Liver (tissue), 4 donors: ENCODE data around the gene USP17L19. TPM values are rescaled to one million over a fixed set of nuclear protein-coding genes. Genes with fewer than 3 reads are reported as not detected.

Experiments
- polyA plus RNA-seq, 2 donors: library from polyadenylated mRNA; stranded (reverse) in 1 of 2; unstranded in 1 of 2; fragments of 200-250 nt in 1 of 2; fragments of >200 nt in 1 of 2; fragmentation: Nextera tagmentation in 1 of 2; extraction: Ambion mirVana in 1 of 2; gene quantifications; one replicate each; pipeline versions ENCODE4 v1.2.1 to v1.2.3, GENCODE V29; 2013 to 2015
- total RNA-seq, 2 donors: library from RNA; depleted of rRNA; stranded (reverse); fragments of >200 nt; gene quantifications; one replicate each; pipeline ENCODE4 v1.2.3, GENCODE V29; 2014
- donor health status: healthy.
- donor health status: healthy.
- donor health status: healthy.

USP17L19 gene
- total and polyA plus RNA-seq, 4 donors, result not detected

Other genes with a start within 250 kb of the USP17L19 start
- gene FAM90A26, start 83.0 kb upstream of the USP17L19 start, total RNA-seq, result not detected
- not detected for gene FAM90A26, start 83.0 kb upstream of the USP17L19 start, polyA plus RNA-seq
- gene USP17L10, start 42.7 kb upstream of the USP17L19 start, total RNA-seq, result not detected
- gene USP17L10, start 42.7 kb upstream of the USP17L19 start, polyA plus RNA-seq, result not detected
- gene USP17L11, start 38.0 kb upstream of the USP17L19 start, total RNA-seq, result not detected
- gene USP17L11, start 38.0 kb upstream of the USP17L19 start, polyA plus RNA-seq, result not detected
- not detected for gene USP17L12, start 33.2 kb upstream of the USP17L19 start, total RNA-seq
- not detected for gene USP17L12, start 33.2 kb upstream of the USP17L19 start, polyA plus RNA-seq
- not detected for gene USP17L13, start 28.5 kb upstream of the USP17L19 start, total RNA-seq
- gene USP17L13, start 28.5 kb upstream of the USP17L19 start, polyA plus RNA-seq, result not detected
- gene USP17L15, start 19.0 kb upstream of the USP17L19 start, total RNA-seq, result not detected
- not detected for gene USP17L15, start 19.0 kb upstream of the USP17L19 start, polyA plus RNA-seq
- gene USP17L17, start 9.5 kb upstream of the USP17L19 start, total RNA-seq, result not detected
- gene USP17L17, start 9.5 kb upstream of the USP17L19 start, polyA plus RNA-seq, result not detected
- gene USP17L18, start 4.7 kb upstream of the USP17L19 start, total RNA-seq, result not detected
- not detected for gene USP17L18, start 4.7 kb upstream of the USP17L19 start, polyA plus RNA-seq
- gene USP17L20, start 4.7 kb downstream of the USP17L19 start, total RNA-seq, result not detected
- not detected for gene USP17L20, start 4.7 kb downstream of the USP17L19 start, polyA plus RNA-seq
- not detected for gene USP17L21, start 9.5 kb downstream of the USP17L19 start, total RNA-seq
- not detected for gene USP17L21, start 9.5 kb downstream of the USP17L19 start, polyA plus RNA-seq
- not detected for gene USP17L22, start 14.2 kb downstream of the USP17L19 start, total RNA-seq
- not detected for gene USP17L22, start 14.2 kb downstream of the USP17L19 start, polyA plus RNA-seq
- gene USP17L24, start 71.8 kb downstream of the USP17L19 start, total RNA-seq, result not detected
- not detected for gene USP17L24, start 71.8 kb downstream of the USP17L19 start, polyA plus RNA-seq
- not detected for gene USP17L25, start 76.5 kb downstream of the USP17L19 start, total RNA-seq
- not detected for gene USP17L25, start 76.5 kb downstream of the USP17L19 start, polyA plus RNA-seq
- gene USP17L26, start 81.3 kb downstream of the USP17L19 start, total RNA-seq, result not detected
- gene USP17L26, start 81.3 kb downstream of the USP17L19 start, polyA plus RNA-seq, result not detected
- not detected for gene USP17L5, start 86.0 kb downstream of the USP17L19 start, total RNA-seq
- gene USP17L5, start 86.0 kb downstream of the USP17L19 start, polyA plus RNA-seq, result not detected
- gene USP17L27, start 90.8 kb downstream of the USP17L19 start, total RNA-seq, result not detected
- gene USP17L27, start 90.8 kb downstream of the USP17L19 start, polyA plus RNA-seq, result not detected
- not detected for gene USP17L28, start 95.5 kb downstream of the USP17L19 start, total RNA-seq
- not detected for gene USP17L28, start 95.5 kb downstream of the USP17L19 start, polyA plus RNA-seq
- gene USP17L29, start 100.3 kb downstream of the USP17L19 start, total RNA-seq, result not detected
- not detected for gene USP17L29, start 100.3 kb downstream of the USP17L19 start, polyA plus RNA-seq
- not detected for gene USP17L30, start 109.8 kb downstream of the USP17L19 start, total RNA-seq
- not detected for gene USP17L30, start 109.8 kb downstream of the USP17L19 start, polyA plus RNA-seq
- gene DEFB131A, start 191.0 kb downstream of the USP17L19 start, total RNA-seq, result not detected
- not detected for gene DEFB131A, start 191.0 kb downstream of the USP17L19 start, polyA plus RNA-seq